Measurements from ENCODE around the gene STRA6. TPM values are rescaled to one million over a fixed set of nuclear protein-coding genes. Genes with fewer than 3 reads are reported as not detected.

Gene STRA6
- total and polyA plus RNA-seq, 10 donors = 0.47 to 1.8 (median 0.96) TPM; not detected in 3

DNA sequence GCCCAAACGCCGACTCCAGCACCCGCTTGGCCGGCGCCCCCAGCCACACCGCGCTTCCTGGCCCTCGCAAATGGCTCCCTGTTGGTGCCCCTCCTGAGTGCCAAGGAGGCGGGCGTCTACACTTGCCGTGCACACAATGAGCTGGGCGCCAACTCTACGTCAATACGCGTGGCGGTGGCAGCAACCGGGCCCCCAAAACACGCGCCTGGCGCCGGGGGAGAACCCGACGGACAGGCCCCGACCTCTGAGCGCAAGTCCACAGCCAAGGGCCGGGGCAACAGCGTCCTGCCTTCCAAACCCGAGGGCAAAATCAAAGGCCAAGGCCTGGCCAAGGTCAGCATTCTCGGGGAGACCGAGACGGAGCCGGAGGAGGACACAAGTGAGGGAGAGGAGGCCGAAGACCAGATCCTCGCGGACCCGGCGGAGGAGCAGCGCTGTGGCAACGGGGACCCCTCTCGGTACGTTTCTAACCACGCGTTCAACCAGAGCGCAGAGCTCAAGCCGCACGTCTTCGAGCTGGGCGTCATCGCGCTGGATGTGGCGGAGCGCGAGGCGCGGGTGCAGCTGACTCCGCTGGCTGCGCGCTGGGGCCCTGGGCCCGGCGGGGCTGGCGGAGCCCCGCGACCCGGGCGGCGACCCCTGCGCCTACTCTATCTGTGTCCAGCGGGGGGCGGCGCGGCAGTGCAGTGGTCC, 68.7 kb downstream of the STRA6 start:
- TF ChIP-seq POLR2A (IDR thresholded peaks at IDR 0.05) (no peak), POLR2AphosphoS5 (IDR thresholded peaks at IDR 0.05) (no peak)
- TF ChIP-seq, protein P1, sequence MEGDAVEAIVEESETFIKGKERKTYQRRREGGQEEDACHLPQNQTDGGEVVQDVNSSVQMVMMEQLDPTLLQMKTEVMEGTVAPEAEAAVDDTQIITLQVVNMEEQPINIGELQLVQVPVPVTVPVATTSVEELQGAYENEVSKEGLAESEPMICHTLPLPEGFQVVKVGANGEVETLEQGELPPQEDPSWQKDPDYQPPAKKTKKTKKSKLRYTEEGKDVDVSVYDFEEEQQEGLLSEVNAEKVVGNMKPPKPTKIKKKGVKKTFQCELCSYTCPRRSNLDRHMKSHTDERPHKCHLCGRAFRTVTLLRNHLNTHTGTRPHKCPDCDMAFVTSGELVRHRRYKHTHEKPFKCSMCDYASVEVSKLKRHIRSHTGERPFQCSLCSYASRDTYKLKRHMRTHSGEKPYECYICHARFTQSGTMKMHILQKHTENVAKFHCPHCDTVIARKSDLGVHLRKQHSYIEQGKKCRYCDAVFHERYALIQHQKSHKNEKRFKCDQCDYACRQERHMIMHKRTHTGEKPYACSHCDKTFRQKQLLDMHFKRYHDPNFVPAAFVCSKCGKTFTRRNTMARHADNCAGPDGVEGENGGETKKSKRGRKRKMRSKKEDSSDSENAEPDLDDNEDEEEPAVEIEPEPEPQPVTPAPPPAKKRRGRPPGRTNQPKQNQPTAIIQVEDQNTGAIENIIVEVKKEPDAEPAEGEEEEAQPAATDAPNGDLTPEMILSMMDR (IDR thresholded peaks at IDR 0.05 in 8 of 11, conservative IDR thresholded peaks at IDR 0.05 in 3 of 11) = no peak
- peaks cover 15 to 87% (median 61%) of the 10 kb centered on the region in 6 donors for H3K4me1 ChIP-seq
- H3K4me3 ChIP-seq = peak overlapping the region in 2 of 8 donors; percentile 5 to 8
- H3K27ac ChIP-seq = no peak overlapping the region
- no peaks in the 10 kb centered on the region for H3K36me3 ChIP-seq
- peaks cover 6 to 100% (median 89%) of the 10 kb centered on the region in 7 donors for H3K27me3 ChIP-seq (replicated peaks in 1 of 7)
- WGBS, 5 donors = 18 to 40% (median 29%) methylated on average over 40 to 71 of the region's 71 CpGs
- peaks cover 0 to 16% (median 0%) of the 10 kb centered on the region in 8 donors for H3K9me3 ChIP-seq
- DNase-seq = no peak
- intact Hi-C loops (cut with DNase I; ENCODE audit: low total_unique reads) = no loop called here

DNA sequence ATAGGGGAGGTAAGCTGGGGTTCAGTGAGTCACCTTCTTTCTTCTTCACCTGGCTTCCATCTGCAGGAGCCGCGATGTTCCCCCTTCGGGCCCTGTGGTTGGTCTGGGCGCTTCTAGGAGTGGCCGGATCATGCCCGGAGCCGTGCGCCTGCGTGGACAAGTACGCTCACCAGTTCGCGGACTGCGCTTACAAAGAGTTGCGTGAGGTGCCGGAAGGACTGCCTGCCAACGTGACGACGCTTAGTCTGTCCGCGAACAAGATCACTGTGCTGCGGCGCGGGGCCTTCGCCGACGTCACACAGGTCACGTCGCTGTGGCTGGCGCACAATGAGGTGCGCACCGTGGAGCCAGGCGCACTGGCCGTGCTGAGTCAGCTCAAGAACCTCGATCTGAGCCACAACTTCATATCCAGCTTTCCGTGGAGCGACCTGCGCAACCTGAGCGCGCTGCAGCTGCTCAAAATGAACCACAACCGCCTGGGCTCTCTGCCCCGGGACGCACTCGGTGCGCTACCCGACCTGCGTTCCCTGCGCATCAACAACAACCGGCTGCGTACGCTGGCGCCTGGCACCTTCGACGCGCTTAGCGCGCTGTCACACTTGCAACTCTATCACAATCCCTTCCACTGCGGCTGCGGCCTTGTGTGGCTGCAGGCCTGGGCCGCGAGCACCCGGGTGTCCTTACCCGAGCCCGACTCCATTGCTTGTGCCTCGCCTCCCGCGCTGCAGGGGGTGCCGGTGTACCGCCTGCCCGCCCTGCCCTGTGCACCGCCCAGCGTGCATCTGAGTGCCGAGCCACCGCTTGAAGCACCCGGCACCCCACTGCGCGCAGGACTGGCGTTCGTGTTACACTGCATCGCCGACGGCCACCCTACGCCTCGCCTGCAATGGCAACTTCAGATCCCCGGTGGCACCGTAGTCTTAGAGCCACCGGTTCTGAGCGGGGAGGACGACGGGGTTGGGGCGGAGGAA, 69.6 kb downstream of the STRA6 start:
- peak overlapping the region in 3 of 8 donors; percentile 5 to 14 (median 5) for H3K4me3 ChIP-seq
- no peak for DNase-seq
- H3K4me1 ChIP-seq = peaks cover 20 to 96% (median 69%) of the 10 kb centered on the region in 6 donors
- H3K27ac ChIP-seq = peak overlapping the region in 2 of 8 donors; percentile 3 to 8
- intact Hi-C loops (cut with DNase I; ENCODE audit: low total_unique reads) = no loop called here
- H3K27me3 ChIP-seq (replicated peaks in 1 of 7) = peaks cover 6 to 100% (median 98%) of the 10 kb centered on the region in 7 donors
- 15 to 40% (median 25%) methylated on average over 51 to 90 of the region's 90 CpGs for WGBS, 5 donors
- no peaks in the 10 kb centered on the region for H3K36me3 ChIP-seq
- TF ChIP-seq, protein P1 (IDR thresholded peaks at IDR 0.05 in 8 of 11, conservative IDR thresholded peaks at IDR 0.05 in 3 of 11) = no peak
- no peak for TF ChIP-seq POLR2AphosphoS5 (IDR thresholded peaks at IDR 0.05)
- no peak for TF ChIP-seq POLR2A (IDR thresholded peaks at IDR 0.05)
- H3K9me3 ChIP-seq = peaks cover 0 to 16% (median 0%) of the 10 kb centered on the region in 8 donors

DNA sequence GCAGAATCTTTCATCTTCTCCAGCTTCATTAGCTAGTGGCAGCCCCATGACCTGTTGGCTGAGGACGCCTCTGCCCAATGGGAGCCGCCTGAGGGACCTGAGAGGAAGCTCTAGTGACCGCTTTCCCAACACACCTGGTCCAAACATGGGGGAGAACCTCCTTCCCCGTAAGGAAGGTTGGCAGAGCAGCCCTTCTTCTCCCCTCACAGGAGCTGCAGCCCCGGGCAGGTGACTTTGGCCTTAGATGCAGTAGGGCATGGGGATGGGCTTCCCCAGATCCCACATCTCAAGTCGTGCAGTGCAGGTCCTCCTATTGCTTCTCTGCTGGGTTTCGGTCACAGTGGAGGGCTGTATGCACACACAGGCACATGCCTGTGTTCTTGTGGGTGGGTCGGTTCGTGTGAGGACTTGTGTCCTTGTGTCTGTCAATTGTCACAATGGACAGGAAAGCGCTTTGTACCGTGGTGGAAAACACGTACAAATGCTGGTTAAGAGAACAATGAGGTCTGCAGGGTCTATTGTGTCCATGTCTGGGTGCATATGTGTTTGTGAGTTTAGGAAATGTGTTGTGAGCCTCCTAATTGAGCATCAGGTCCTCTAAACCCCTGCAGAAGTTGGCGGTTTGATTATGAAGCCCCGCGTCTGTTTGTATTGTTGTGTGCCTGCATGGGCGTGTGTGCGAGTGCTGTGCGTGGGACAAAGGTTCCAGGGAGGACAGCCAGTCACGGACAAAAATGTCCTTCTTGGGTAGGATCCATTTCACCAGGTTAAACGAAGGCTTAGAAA, 70.8 kb downstream of the STRA6 start:
- Histone ChIP-seq H3K36me3 (no peaks in the 10 kb centered on the region), H3K4me3 (no peak overlapping the region), H3K27me3 (replicated peaks in 1 of 7) (peaks cover 6 to 100% (median 97%) of the 10 kb centered on the region in 7 donors), H3K27ac (peak overlapping the region in 2 of 8 donors; percentile 3 to 8), H3K4me1 (peaks cover 26 to 97% (median 72%) of the 10 kb centered on the region in 6 donors), H3K9me3 (peaks cover 0 to 16% (median 0%) of the 10 kb centered on the region in 8 donors)
- no peak for TF ChIP-seq POLR2A (IDR thresholded peaks at IDR 0.05)
- TF ChIP-seq, protein P1 (IDR thresholded peaks at IDR 0.05 in 8 of 11, conservative IDR thresholded peaks at IDR 0.05 in 3 of 11) = no peak
- 18 to 29% (median 22%) methylated on average over 17 to 20 of the region's 20 CpGs for WGBS, 5 donors
- intact Hi-C loops (cut with DNase I; ENCODE audit: low total_unique reads) = no loop called here
- DNase-seq = no peak

Data from spleen (tissue), 11 donors.